Stimulated activated CD4-positive, alpha-beta T cell treated with anti-CD3 and anti-CD28 coated beads, Interleukin-12 subunit alpha, Interleukin-12 subunit beta, amount 100 ng/mL, for 48 hours (primary cell): ENCODE results near the gene PNPLA5.
"Not testable (repeated sequence)": the region's sequence is repeated elsewhere in the genome, so short reads cannot be mapped to it uniquely, and the experiment has no call there.

Experiments
- DNase-seq, 3 donors: peaks; one replicate each; pipeline ENCODE4 v3.0.0-alpha.2; 2020; ENCODE audit warnings: low read depth in 2 of 3, low spot score in 1 of 3

The PNPLA5 gene

GRCh38 chr22:43903033-43903432, 11.2 kb upstream of the PNPLA5 start:
- DNase-seq, result not testable (repeated sequence)

- DNase-seq, result no peak
Measured at GRCh38 chr22:43901976-43902643, 10.3 kb upstream of the PNPLA5 start.

GRCh38 chr22:43900206-43900605, 8.4 kb upstream of the PNPLA5 start:
- DNase-seq, result no peak

- DNase-seq, result peak in 1 of 3 donors; percentile 10
Measured at GRCh38 chr22:43897751-43898261, 6.0 kb upstream of the PNPLA5 start.

GRCh38 chr22:43895986-43896645, 4.3 kb upstream of the PNPLA5 start:
- DNase-seq, result no peak

- DNase-seq, result no peak
Measured at GRCh38 chr22:43894122-43894521, 2.3 kb upstream of the PNPLA5 start.

GRCh38 chr22:43893266-43893665, 1.5 kb upstream of the PNPLA5 start:
- no peak for DNase-seq

- DNase-seq, result no peak
Measured at GRCh38 chr22:43892183-43892894, 526 bp upstream of the PNPLA5 start.

- DNase-seq, result no peak
Measured at GRCh38 chr22:43890901-43891331, 897 bp downstream of the PNPLA5 start.

- no peak for DNase-seq
Measured at GRCh38 chr22:43889860-43890253, 2.0 kb downstream of the PNPLA5 start.

- no peak for DNase-seq
Measured at GRCh38 chr22:43889201-43889859, 2.5 kb downstream of the PNPLA5 start.

- no peak for DNase-seq
Measured at GRCh38 chr22:43888740-43889139, 3.1 kb downstream of the PNPLA5 start.

GRCh38 chr22:43887391-43887790, 4.4 kb downstream of the PNPLA5 start:
- DNase-seq, result no peak

GRCh38 chr22:43886231-43886630, 5.6 kb downstream of the PNPLA5 start:
- no peak for DNase-seq

- no peak for DNase-seq
Measured at GRCh38 chr22:43885786-43886185, 6.0 kb downstream of the PNPLA5 start.

- DNase-seq, result no peak
Measured at GRCh38 chr22:43885319-43885671, 6.5 kb downstream of the PNPLA5 start.

GRCh38 chr22:43884600-43885318, 7.1 kb downstream of the PNPLA5 start:
- peak; percentile 23 to 54 (median 48) for DNase-seq

GRCh38 chr22:43883719-43884415, 7.9 kb downstream of the PNPLA5 start:
- no peak for DNase-seq

GRCh38 chr22:43883012-43883661, 8.7 kb downstream of the PNPLA5 start:
- DNase-seq, result peak in 2 of 3 donors; percentile 21 to 62
